Posterior vena cava (tissue), 2 donors: Measurements from ENCODE around the gene PLXNA4. TPM values are rescaled to one million over a fixed set of nuclear protein-coding genes. Genes with fewer than 3 reads are reported as not detected.

Source experiments
- DNase-seq: peaks from one replicate; pipeline ENCODE4 v3.0.0-alpha.2; 2020; ENCODE audit warnings: low spot score
- intact Hi-C, 2 donors: fragments of 100-400 bp; cut with DNase I; formaldehyde crosslinking; loops; one replicate each; pipeline versions ENCODE4 v1.14.1 to v1.14.2; 2022 to 2023
- total RNA-seq, 2 donors: library from RNA; stranded (reverse); fragmentation: NEBNext Ultra II Directional; extraction: Animal tissue kit (Norgen Biotek cat#: 25700); gene quantifications; one replicate each; pipeline ENCODE4 v1.2.1, GENCODE V29; 2021
- donor health status: DM: yes; HTN: yes; CAD: no.
- donor health status: DM: yes; HTN: yes; CAD: no.

PLXNA4 gene
- total RNA-seq, 2 donors from 2014 or later = 24.9 to 61.2 TPM

- DNase-seq = peak; percentile 88
- intact Hi-C loops = loop anchor here in 1 of 2 donors (10.0 kb wide), 1 partner anchor 101 kb away; no protein-coding TSS in a partner anchor
These were observed 182.4 kb downstream of the PLXNA4 start for GRCh38 chr7:132393789-132394261.

GRCh38 chr7:132392713-132393112, 183.6 kb downstream of the PLXNA4 start:
- no peak for DNase-seq
- intact Hi-C loops = loop anchor here in 1 of 2 donors (10.0 kb wide), 1 partner anchor 102 kb away; no protein-coding TSS in a partner anchor

GRCh38 chr7:132390705-132391104, 185.6 kb downstream of the PLXNA4 start:
- intact Hi-C loops = loop anchor here in 1 of 2 donors (10.0 kb wide), 1 partner anchor 104 kb away; no protein-coding TSS in a partner anchor
- DNase-seq = peak; percentile 58

- intact Hi-C loops = loop anchor here in 1 of 2 donors (10.0 kb wide), 1 partner anchor 105 kb away; no protein-coding TSS in a partner anchor
- DNase-seq = peak; percentile 7
These were observed 186.2 kb downstream of the PLXNA4 start for GRCh38 chr7:132390049-132390448.

- DNase-seq = peak; percentile 58
- intact Hi-C loops = no loop called here
These were observed 187.6 kb downstream of the PLXNA4 start for GRCh38 chr7:132388688-132389087.

GRCh38 chr7:132387596-132387995, 188.7 kb downstream of the PLXNA4 start:
- no peak for DNase-seq
- intact Hi-C loops = no loop called here

GRCh38 chr7:132386201-132386681, 190.0 kb downstream of the PLXNA4 start:
- DNase-seq = peak; percentile 88
- intact Hi-C loops = no loop called here

- intact Hi-C loops = no loop called here
- DNase-seq = no peak
These were observed 192.3 kb downstream of the PLXNA4 start for GRCh38 chr7:132383962-132384361.

- no peak for DNase-seq
- intact Hi-C loops = no loop called here
These were observed 194.4 kb downstream of the PLXNA4 start for GRCh38 chr7:132381742-132382472.

- DNase-seq = no peak
- intact Hi-C loops = no loop called here
These were observed 196.2 kb downstream of the PLXNA4 start for GRCh38 chr7:132380059-132380458.

GRCh38 chr7:132379292-132379691, 197.0 kb downstream of the PLXNA4 start:
- intact Hi-C loops = no loop called here
- DNase-seq = no peak

- intact Hi-C loops = no loop called here
- no peak for DNase-seq
These were observed 198.3 kb downstream of the PLXNA4 start for GRCh38 chr7:132377703-132378584.

GRCh38 chr7:132377015-132377414, 199.3 kb downstream of the PLXNA4 start:
- no peak for DNase-seq
- intact Hi-C loops = no loop called here

GRCh38 chr7:132376361-132377013, 199.8 kb downstream of the PLXNA4 start:
- intact Hi-C loops = no loop called here
- no peak for DNase-seq

GRCh38 chr7:132373879-132374278, 202.4 kb downstream of the PLXNA4 start:
- intact Hi-C loops = no loop called here

GRCh38 chr7:132373041-132373440, 203.2 kb downstream of the PLXNA4 start:
- intact Hi-C loops = no loop called here
- DNase-seq = no peak

More at GRCh38 chr7:132373879-132374278, 202.4 kb downstream of the PLXNA4 start:
- no peak for DNase-seq

- intact Hi-C loops = no loop called here
- no peak for DNase-seq
These were observed 204.3 kb downstream of the PLXNA4 start for GRCh38 chr7:132371948-132372347.

GRCh38 chr7:132368246-132368900, 207.9 kb downstream of the PLXNA4 start:
- intact Hi-C loops = no loop called here
- no peak for DNase-seq

- DNase-seq = no peak
- intact Hi-C loops = no loop called here
These were observed 208.5 kb downstream of the PLXNA4 start for GRCh38 chr7:132367795-132368194.
